HUDEP-2 (cell line): ENCODE results near the gene HNRNPA1.
"Not testable (repeated sequence)": the region's sequence is repeated elsewhere in the genome, so short reads cannot be mapped to it uniquely, and the experiment has no call there.

Experiments
- DNase-seq, 76 experiments: peaks; one replicate each; lab custom pipeline; 2025; ENCODE audit not compliant: unreplicated experiment in 76 of 76; lab: John Stamatoyannopoulos, UW

HNRNPA1 gene

GRCh38 chr12:54272214-54272613 is 8.3 kb upstream of the HNRNPA1 start:
- DNase-seq, result no peak

- DNase-seq, result no peak
Observed at GRCh38 chr12:54273981-54274380, 6.5 kb upstream of the HNRNPA1 start.

- no peak for DNase-seq
Observed at GRCh38 chr12:54276368-54276767, 4.2 kb upstream of the HNRNPA1 start.

GRCh38 chr12:54277823-54278276 is 2.7 kb upstream of the HNRNPA1 start:
- DNase-seq, result no peak

GRCh38 chr12:54279227-54279631 is 1.3 kb upstream of the HNRNPA1 start:
- no peak for DNase-seq

GRCh38 chr12:54279632-54280467 is 676 bp upstream of the HNRNPA1 start, which contains the start of gene CBX5:
Gene CBX5, minus strand, starts transcription at chr12:54280122. Its CDS starts 22,472 bp downstream, at chr12:54257650.
- DNase-seq, result peak in 75 of 76 experiments; percentile 75 to 99 (median 97)

- peak in 3 of 76 experiments; percentile 29 to 67 (median 53) for DNase-seq
Observed at GRCh38 chr12:54281261-54281638, 724 bp downstream of the HNRNPA1 start.

- not testable (repeated sequence) for DNase-seq
Observed at GRCh38 chr12:54281694-54282093, 1.2 kb downstream of the HNRNPA1 start.

GRCh38 chr12:54282949-54283593 is 2.5 kb downstream of the HNRNPA1 start:
- DNase-seq, result peak in 26 of 76 experiments; percentile 12 to 38 (median 26)

GRCh38 chr12:54284070-54284780 is 3.7 kb downstream of the HNRNPA1 start:
- not testable (repeated sequence) for DNase-seq

GRCh38 chr12:54285150-54286041 is 4.9 kb downstream of the HNRNPA1 start:
- DNase-seq, result peak in 1 of 76 experiments; percentile 37

- DNase-seq, result peak in 64 of 76 experiments; percentile 27 to 75 (median 50)
Observed at GRCh38 chr12:54286042-54287030, 5.8 kb downstream of the HNRNPA1 start.

- peak in 17 of 76 experiments; percentile 19 to 62 (median 41) for DNase-seq
Observed at GRCh38 chr12:54287261-54288157, 7.0 kb downstream of the HNRNPA1 start.

GRCh38 chr12:54292083-54292930 is 11.8 kb downstream of the HNRNPA1 start:
- no peak for DNase-seq

GRCh38 chr12:54292931-54293241 is 12.4 kb downstream of the HNRNPA1 start:
- no peak for DNase-seq

GRCh38 chr12:54294152-54294952 is 13.8 kb downstream of the HNRNPA1 start:
- DNase-seq, result peak in 63 of 76 experiments; percentile 23 to 81 (median 63)
